ENCODE results near the gene STUB1.

STUB1 gene

GRCh38 chr16:726438-727290 is 46.5 kb downstream of the STUB1 start, which contains the start of the genes CCDC78 and HAGHL:
CCDC78 (minus strand) TSS chr16:726443; CDS start chr16:726367, 76 bp downstream.
HAGHL (plus strand) TSS chr16:727106; CDS start chr16:727510, 404 bp downstream.
- peak; percentile 23 for DNase-seq

GRCh38 chr16:727291-727977 is 47.2 kb downstream of the STUB1 start:
- no peak for DNase-seq

GRCh38 chr16:728131-728889 is 48.1 kb downstream of the STUB1 start:
- DNase-seq = peak; percentile 61

- no peak for DNase-seq
Measured at GRCh38 chr16:728890-729744, 48.9 kb downstream of the STUB1 start.

GRCh38 chr16:729768-730665 is 49.8 kb downstream of the STUB1 start:
- no peak for DNase-seq

GRCh38 chr16:730666-731509 is 50.7 kb downstream of the STUB1 start:
- no peak for DNase-seq

GRCh38 chr16:732332-732731 is 52.1 kb downstream of the STUB1 start:
- DNase-seq = no peak

Measured in GF-D8 (cell line).